Right atrium auricular region (tissue), 2 donors: ENCODE results near the gene LRP8. TPM values are rescaled to one million over a fixed set of nuclear protein-coding genes. Genes with fewer than 3 reads are reported as not detected.

ENCODE experiments used
- DNase-seq: peaks from one replicate; pipeline ENCODE4 v3.0.0-alpha.2; 2019; ENCODE audit warnings: low spot score
- H3K27ac ChIP-seq, 2 donors: fragments of 200-600 bp; sonication (generic); 1 replicate in 1 of 2; 2 replicates in 1 of 2; pipeline ENCODE4 v1.5.1; 2016 to 2019
- H3K27me3 ChIP-seq, 2 donors: fragments of 200-600 bp; sonication (generic); one replicate each; pipeline versions ENCODE4 v1.5.1 to v1.6.0; 2017 to 2019
- H3K36me3 ChIP-seq: fragments of 200-600 bp; sonication (generic); one replicate; pipeline ENCODE4 v1.5.1; 2016
- H3K4me1 ChIP-seq, 2 donors: fragments of 200-600 bp; sonication (generic); one replicate each; pipeline versions ENCODE4 v1.5.1 to v1.6.0; 2017 to 2019
- H3K4me3 ChIP-seq, 2 donors: fragments of 200-600 bp; sonication (generic); 1 replicate in 1 of 2; 2 replicates in 1 of 2; pipeline ENCODE4 v1.5.1; 2017 to 2019; ENCODE audit warnings: mild to moderate bottlenecking in 1 of 2, moderate library complexity in 1 of 2
- H3K9me3 ChIP-seq, 2 donors: fragments of 200-600 bp; sonication (generic); one replicate each; pipeline ENCODE4 v1.5.1; 2019
- CTCF ChIP-seq, 2 donors: fragments of 200-600 bp; sonication (generic); IDR thresholded peaks; one replicate each; pipeline ENCODE4 v1.5.1; 2019; ENCODE audit warnings: antibody characterized with exemption in 2 of 2
- total RNA-seq, 2 donors: library from RNA; depleted of rRNA; stranded (reverse); fragments of >200 nt; gene quantifications; one replicate each; pipeline ENCODE4 v1.1.0, GENCODE V29; 2016

LRP8 gene
- total RNA-seq, 2 donors from 2014 or later: 2.2 to 3.6 TPM

- no peak overlapping the region for H3K4me3 ChIP-seq
- no peak for TF ChIP-seq CTCF (IDR thresholded peaks at IDR 0.05)
- no peak for DNase-seq
- H3K9me3 ChIP-seq: no peaks in the 10 kb centered on the region
- H3K27me3 ChIP-seq: no peaks in the 10 kb centered on the region
- H3K36me3 ChIP-seq: no peaks in the 10 kb centered on the region
- no peaks in the 10 kb centered on the region for H3K4me1 ChIP-seq
- no peak overlapping the region for H3K27ac ChIP-seq
Measured at GRCh38 chr1:53349369-53349835, 21.5 kb upstream of the LRP8 start.

GRCh38 chr1:53348486-53349368 lies 20.9 kb upstream of the LRP8 start:
- Histone ChIP-seq H3K27ac (no peak overlapping the region), H3K27me3 (no peaks in the 10 kb centered on the region), H3K9me3 (no peaks in the 10 kb centered on the region), H3K36me3 (no peaks in the 10 kb centered on the region), H3K4me3 (no peak overlapping the region), H3K4me1 (no peaks in the 10 kb centered on the region)
- DNase-seq: no peak
- TF ChIP-seq CTCF (IDR thresholded peaks at IDR 0.05): no peak

DNA sequence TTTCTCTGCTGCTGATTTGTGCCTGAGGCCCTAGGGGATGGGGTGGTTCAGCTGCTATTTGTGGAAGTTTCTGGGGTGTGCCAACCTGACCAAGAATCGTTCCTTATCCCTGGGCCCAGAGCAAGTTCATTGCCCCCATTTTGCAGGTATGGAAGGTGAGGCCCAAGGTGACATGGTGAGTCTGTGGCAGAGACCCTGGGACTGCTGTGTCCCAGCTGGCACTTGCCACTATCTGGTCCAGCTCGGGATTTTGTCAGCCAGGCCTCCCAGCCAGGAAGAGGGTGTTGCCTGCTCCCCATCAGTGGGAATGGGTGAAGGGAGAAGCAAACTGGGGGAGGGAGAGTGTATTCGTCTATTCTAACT lies 18.9 kb upstream of the LRP8 start:
- Histone ChIP-seq H3K4me1 (no peaks in the 10 kb centered on the region), H3K36me3 (no peaks in the 10 kb centered on the region), H3K27ac (no peak overlapping the region), H3K27me3 (no peaks in the 10 kb centered on the region), H3K9me3 (no peaks in the 10 kb centered on the region), H3K4me3 (no peak overlapping the region)
- no peak for TF ChIP-seq CTCF (IDR thresholded peaks at IDR 0.05)
- DNase-seq: no peak

- H3K27ac ChIP-seq: no peak overlapping the region
- no peaks in the 10 kb centered on the region for H3K9me3 ChIP-seq
- H3K4me3 ChIP-seq: no peak overlapping the region
- no peak for TF ChIP-seq CTCF (IDR thresholded peaks at IDR 0.05)
- H3K27me3 ChIP-seq: no peaks in the 10 kb centered on the region
- H3K36me3 ChIP-seq: no peaks in the 10 kb centered on the region
- no peak for DNase-seq
- H3K4me1 ChIP-seq: no peaks in the 10 kb centered on the region
Measured at GRCh38 chr1:53345996-53346813, 18.3 kb upstream of the LRP8 start.

DNA sequence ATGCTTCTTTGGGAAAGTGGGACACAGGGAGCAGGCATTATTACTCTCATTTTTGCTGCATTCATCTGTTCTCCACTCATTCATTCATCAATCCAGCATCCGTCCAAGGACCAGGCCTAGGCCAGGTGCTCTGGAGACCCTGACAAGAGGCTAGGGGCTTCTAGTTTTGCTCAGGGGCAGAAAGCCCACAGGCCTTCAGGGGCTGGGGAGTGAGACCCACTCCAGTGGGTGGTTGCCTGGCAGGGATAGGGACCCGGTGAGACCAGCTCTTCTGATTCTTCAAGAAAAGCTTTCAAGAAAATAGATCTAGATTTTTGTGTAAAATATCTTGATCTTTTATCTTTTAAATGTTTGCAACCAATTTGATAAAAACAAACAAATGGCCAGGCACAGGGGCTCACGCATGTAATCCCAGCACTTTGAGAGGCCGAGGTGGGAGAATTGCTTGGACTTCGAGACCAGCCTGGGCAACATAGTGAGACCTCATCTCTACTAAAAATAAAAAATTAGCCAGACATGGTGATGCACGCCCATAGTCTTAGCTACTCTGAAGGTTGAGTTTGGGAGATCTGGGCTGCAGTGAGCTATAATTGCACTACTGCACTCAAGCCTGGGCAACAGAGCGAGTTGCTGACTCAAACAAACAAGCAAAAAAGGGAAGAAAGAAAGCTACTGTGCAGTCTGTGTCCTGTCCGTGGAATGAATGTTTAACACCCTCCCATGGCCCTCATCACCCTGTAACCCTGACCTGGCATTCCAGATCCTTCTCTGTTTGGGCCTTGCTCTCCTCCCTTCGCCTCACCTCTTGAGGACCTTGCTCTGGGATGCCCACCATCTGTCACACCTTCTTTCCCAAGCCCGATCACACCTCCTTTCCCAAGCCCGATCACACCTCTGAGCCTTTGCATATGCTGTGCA lies 17.3 kb upstream of the LRP8 start:
- DNase-seq: no peak
- H3K4me3 ChIP-seq: no peak overlapping the region
- no peaks in the 10 kb centered on the region for H3K27me3 ChIP-seq
- no peak overlapping the region for H3K27ac ChIP-seq
- no peaks in the 10 kb centered on the region for H3K4me1 ChIP-seq
- TF ChIP-seq CTCF (IDR thresholded peaks at IDR 0.05): no peak
- H3K36me3 ChIP-seq: no peaks in the 10 kb centered on the region
- no peaks in the 10 kb centered on the region for H3K9me3 ChIP-seq
